GM18519 (cell line): ENCODE results near the gene SEPTIN1.

ENCODE experiments used
- ATAC-seq: cut with Tn5 transposase; IDR thresholded peaks from one replicate; pipeline ENCODE4 v1.9.1; 2021; ENCODE audit warnings: mild to moderate bottlenecking, moderate library complexity; ENCODE audit not compliant: unreplicated experiment, low FRiP score

The SEPTIN1 gene, protein sequence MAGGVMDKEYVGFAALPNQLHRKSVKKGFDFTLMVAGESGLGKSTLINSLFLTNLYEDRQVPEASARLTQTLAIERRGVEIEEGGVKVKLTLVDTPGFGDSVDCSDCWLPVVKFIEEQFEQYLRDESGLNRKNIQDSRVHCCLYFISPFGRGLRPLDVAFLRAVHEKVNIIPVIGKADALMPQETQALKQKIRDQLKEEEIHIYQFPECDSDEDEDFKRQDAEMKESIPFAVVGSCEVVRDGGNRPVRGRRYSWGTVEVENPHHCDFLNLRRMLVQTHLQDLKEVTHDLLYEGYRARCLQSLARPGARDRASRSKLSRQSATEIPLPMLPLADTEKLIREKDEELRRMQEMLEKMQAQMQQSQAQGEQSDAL

DNA sequence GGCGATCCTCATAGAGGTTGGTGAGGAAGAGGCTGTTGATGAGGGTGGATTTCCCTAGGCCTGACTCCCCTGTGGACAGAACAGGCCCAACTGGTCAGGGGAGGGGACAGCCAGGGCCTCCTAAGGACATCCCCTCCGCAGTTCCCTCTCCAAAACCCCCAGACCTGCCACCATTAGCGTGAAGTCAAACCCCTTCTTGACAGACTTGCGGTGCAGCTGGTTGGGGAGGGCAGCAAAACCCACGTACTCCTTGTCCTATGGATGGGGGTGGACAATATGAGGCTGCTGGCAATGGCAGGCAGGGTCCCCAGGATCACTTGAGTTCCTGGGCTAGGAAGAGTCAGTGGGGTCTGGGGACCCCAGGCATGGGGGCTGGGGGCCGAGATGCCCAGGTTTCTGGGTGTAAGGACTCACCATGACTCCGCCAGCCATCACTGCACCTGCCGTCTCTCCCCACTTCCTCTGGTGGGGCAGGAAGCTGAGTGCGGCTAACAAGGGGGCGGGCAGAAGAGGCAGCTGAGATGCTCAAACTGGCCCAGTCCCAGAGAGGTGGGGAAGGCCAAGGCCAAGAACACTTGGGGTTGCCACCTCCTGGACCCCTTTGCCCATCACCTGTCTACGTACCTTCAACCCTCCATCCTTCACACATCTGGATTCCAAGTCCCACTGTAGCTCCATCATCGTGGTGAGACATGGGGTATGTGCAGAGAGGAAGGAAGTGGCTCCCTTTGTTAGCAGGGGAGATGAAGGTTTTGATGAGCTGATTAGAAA lies at the start of gene SEPTIN1:
Gene SEPTIN1, minus strand, starts transcription at position 451 of the 771 bp plus-strand sequence. Its CDS starts 19 bp downstream, at position 432.
- ATAC-seq = no peak

DNA sequence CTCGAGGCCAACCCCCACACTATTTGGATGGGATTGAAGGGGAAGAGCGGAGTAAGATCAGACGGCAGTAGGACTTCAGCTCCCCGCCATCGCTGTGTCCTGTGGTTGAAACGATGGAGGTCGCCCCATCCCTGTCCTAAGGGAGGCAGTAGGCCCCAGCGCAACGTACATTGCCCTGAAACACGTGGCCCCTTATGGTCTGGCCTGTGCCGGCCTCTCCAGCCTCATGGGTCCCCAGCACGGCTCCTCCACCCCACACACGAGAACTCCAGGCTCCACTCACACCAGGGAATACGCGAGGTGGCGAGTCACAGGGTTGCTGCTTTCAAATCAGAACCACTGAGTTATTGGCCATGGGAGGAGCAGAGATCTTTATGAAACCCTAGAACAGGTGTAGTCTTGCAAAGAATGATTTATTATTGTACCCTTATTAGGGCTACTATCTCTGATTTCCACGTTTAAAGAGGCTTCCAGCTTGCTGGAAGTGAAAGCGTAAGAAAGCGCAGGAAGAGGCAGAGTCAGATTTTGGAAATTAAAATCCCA lies 48.1 kb upstream of the SEPTIN1 start:
- peak; percentile 8 for ATAC-seq

DNA sequence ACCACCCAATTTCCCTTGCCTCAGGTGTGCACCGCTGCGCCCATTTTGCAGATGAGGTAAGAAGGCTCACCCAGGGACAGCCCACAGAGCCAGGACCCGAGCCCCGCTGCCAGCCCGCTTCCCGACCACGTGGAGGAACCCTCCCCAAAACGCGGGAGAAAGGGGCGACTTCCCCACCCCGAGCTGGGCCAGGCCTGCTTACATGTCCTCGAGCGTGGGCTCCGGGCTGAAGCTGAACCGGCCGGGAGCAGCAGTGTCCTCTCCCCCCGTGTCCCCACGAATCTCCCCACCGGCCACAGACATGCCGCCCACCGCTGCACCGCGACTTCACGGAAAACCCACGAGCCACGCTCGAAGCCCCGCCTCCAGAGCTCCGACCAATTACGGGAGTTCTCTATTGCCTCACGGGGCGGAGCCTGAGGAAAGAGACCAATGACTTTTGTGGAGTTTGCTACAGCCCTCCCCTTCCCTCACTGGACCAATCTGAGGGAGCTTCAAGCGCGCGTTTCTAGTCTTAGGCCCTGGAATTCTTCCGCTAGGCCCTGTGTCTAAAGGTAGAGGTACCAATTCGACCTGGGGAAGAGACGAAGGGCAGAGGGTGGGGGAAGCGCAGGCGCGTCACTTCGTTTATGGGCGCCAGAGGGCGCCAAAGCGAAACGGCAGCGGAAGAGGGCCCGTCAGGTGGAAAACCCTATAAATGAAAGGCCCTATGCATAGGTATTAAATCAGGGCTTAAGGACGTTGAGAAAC lies 47.5 kb upstream of the SEPTIN1 start, which contains the start of gene DCTPP1:
Gene DCTPP1, minus strand, starts transcription at position 353 of the 750 bp plus-strand sequence. Its CDS starts 50 bp downstream, at position 303.
- peak; percentile 86 for ATAC-seq

DNA sequence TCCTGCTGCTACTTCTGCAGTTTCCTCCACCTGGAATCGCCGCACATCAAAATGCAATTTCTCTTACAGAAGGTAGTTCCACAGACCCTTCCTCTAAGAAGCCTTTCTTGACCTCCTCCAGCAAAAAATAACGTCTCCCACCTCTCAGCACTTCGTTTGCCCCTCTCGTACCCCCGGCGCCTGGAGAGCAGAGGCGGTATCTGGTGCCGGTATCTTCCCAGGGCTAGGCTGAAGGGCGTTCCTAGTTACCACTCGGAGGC lies 47.0 kb upstream of the SEPTIN1 start:
- no peak for ATAC-seq

DNA sequence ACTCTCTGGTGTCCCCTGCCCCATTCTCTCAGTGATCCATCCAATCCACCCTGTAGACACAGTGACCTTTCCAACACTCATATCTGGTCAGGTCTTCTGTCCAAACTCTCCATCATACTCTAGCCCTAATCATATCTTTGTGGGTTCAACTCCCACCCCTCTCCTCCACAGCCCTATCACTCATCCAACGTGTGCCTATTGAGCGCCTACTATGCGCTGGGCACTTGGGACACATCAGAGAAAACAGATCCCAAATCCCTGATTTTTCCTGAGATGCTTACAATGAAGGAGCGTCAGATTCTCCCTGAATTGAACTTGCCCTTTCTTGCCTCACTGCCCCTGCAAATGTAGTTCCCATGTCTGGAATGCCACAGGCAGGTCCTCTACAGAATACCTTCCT lies 45.7 kb upstream of the SEPTIN1 start:
- no peak for ATAC-seq

DNA sequence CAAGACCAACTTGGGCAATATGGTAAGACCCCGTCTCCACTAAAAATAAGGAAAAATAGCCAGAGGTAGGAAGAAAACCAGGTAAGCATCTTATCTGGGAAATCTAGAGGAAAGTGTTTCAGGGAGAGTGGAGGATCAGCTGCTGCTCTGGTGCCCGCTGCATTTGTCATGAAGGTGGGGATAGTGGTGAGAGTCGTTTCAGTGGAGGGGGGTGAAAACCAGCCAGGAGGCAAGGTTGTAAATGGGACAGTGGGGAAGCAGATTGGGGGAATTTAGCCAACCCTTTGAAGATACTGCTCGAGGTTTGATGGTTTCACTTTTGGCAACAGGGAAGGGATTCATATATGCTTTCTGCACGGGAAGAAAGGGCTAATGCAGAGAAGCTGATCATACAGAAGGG lies 38.6 kb upstream of the SEPTIN1 start:
- ATAC-seq = no peak

DNA sequence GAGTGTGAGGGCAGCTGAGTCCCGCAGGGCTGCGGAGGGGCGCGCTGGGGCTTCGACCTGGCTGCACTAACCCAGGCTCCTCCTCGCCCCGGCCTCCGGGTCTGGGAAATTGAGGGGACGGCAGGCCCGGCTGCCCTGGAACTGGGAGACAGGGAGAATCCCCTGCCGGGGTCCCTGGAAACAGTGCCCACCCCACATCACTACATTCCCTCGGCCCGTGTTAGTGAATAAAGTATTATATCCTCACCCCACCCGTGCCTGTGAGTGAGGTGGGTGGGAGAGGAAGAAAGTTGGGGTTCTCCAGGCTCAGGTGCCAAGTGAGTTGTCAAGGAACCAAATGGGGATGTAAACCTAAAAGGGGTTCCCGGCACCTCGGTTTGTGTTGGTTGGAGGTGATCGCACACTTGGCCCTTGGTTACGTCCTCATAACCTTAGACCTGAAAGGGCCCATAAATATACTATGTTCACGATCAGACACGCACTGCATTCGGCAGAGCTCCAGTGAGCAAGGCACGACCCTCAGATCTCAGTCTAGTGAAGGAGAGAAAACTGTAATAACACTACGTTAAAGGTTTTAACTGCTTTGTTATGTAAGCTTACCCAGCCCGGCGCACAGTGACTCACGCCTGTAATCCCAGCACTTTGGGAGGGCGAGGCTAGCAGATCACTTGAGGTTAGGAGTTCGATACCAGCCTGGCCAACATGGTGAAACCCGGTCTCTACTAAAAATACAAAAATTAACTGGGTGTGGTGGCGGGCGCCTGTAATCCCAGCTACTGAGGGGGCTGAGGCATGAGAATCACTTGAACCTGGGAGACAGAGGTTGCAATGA lies 36.2 kb upstream of the SEPTIN1 start:
- ATAC-seq = no peak

DNA sequence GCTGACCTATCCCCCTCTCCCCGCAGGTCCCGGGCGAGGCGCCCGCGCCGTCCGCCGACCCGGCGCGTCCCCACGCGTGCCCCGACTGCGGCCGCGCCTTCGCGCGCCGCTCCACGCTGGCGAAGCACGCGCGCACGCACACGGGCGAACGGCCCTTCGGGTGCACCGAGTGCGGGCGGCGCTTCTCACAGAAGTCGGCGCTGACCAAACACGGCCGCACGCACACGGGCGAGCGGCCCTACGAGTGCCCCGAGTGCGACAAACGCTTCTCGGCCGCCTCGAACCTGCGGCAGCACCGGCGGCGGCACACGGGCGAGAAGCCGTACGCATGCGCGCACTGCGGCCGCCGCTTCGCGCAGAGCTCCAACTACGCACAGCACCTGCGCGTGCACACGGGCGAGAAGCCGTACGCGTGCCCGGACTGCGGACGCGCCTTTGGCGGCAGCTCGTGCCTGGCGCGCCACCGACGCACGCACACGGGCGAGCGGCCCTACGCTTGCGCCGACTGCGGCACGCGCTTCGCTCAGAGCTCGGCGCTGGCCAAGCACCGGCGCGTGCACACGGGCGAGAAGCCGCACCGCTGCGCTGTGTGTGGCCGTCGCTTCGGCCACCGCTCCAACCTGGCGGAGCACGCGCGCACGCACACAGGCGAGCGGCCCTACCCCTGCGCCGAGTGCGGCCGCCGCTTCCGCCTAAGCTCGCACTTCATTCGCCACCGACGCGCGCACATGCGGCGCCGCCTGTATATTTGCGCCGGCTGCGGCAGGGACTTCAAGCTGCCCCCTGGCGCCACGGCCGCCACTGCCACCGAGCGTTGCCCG lies 35.4 kb upstream of the SEPTIN1 start:
- peak; percentile 65 for ATAC-seq

DNA sequence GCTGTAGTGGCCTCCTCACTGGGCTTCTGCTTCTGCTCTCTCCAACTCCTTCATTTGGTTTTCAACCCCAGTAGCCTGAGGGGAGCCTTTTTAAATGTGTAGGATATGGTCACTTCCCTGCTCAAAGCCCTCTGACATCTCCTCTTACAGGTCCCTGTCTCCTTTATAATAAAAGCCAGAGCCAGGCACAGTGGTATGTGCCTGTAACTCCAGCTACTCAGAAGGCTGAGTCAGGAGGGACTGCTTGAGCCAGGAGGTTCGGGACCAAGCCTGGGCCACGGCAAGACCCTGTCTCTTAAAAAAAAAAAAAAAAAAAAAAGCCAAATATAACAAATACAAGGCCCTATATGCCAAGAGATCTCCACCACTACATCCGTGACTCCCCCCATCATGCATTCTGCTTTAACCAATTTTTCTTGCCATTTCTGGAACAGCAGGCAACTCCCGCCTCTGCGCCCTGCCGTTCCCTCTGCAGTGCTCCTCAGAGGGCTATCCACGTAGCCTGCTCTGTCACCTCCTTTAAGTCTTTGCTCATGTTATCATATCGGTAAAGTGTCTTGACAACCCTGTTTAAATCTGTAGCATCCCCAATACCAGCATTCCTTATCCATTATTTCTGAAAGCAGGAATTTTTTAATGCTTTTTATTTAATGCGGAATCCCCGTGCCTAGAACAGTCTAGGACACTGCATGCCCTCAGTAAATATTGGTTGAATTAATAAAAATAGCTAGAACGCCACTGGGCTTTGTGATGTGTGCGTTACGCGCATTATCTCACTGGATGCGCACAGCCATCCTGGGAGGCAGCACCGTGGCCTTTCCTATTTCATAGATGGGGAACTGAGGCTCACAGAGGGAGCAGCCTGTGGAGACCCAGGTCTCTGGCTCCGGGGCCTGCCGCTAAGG lies 34.5 kb upstream of the SEPTIN1 start:
- ATAC-seq = no peak

DNA sequence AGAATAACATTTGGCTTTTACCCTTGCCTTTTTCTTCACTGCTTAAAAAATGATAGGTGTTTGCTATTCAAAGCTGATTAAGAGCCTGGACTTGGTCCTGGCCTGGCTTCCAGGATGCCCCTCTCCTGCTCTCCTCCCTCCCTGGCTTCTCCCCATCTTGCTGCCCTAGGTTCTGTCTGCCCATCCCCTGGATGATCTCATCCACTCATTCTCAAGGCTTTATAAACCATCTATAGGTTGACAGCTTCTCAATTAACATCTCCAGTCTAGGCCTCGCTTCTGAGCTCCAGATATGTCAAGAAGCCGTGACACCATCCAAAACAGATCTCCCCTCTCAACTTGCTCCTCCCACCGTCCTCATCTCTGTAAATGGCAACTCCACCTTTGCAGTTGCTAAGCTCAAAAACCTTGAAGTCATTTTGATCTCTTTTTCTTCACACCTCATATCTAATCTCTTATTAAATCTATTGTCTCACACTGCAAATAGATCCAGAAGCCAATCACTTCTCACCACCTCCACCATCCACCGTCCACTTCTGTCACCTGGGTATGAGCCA lies 33.8 kb upstream of the SEPTIN1 start:
- ATAC-seq = no peak

DNA sequence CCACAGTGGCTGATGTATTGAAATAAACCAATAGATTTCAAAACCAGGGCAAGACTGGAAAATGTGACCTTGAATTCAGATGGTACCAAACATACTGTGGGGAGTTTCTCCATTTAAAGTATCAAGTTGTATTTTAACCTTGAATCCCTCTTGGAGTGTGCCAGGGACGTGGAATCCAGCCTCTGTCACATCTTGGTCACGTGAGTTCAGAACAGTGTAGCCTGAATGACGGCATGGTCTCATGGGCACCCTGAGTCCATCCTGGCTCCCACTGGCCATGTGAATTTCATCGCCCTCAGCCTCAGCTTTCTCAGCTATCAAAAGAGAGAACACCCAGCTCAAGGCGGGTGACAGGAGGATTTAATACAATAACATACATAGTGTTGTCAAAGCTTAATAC lies 31.8 kb upstream of the SEPTIN1 start:
- no peak for ATAC-seq

DNA sequence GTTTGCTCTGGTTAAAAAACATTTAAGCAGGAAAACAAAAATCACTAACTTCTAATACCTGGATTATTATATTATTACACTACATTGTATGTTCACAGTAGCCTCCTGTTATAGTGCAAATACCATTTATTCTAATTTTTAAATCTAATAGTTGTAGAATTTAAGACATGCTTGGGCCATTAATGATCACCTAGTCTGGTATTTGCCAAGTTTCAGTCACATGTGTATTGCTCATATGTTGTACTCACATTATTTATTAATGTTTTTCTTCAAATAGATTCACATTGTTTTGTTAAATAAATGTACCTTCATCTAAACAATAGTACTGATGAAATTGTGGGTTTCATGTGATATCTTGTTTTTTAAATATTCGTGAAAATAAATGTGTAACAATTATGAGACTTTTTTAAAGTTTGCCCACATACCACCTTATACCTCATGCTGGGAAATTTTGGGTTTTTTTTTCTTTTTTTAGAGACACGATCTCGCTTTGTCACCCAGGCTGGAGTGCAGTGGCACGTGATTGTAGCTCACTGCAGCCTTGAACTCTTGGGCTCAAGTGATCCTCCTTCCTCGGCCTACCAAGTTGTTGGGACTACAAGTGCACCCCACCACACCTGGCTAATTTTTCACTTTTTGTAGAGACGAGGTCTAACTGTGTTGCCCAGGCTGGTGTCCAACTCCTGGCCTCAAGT lies 30.9 kb upstream of the SEPTIN1 start:
- ATAC-seq = no peak

DNA sequence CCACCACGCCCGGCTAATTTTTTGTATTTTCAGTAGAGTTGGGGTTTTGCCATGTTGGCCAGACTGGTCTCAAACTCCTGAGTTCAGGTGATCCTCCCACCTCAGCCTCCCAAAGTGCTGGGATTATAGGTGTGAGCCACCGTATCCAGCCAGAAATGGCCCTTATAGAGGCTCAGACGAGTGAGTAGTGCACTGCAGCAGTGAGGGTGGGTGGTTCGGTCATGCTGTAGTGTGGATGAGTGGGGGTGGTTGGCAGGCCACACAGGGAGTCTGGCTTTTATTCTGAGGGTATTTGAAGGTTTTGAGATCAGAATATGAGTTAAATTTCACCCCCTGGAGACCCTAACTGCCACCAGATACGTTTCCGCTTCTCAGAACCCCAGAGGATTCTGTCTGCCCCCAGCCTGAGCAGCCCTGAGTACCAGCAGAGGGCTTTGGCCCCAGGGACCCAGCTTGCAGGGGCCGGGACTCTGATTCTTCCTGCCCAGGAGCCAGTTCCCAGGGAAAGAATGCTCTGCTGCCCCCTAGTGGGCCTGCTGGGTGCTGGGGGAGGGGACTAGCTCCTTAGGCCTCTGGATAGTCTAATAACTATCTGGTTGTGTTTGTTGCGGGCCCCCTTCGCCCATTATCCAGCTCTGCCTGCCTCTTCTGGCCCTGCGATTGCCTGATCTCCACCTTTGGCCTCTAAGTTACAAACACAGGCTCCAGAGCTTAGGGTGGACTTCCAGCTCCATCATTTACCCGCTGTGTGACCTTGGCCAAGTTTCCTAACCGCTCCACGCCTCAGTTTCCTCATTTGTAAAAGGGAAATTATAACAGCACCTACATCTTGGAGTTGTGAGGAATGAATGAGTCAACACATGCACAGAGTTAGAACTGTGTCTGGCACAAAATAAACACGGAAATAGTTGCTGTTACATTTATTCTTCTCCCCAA lies 27.0 kb upstream of the SEPTIN1 start:
- no peak for ATAC-seq

DNA sequence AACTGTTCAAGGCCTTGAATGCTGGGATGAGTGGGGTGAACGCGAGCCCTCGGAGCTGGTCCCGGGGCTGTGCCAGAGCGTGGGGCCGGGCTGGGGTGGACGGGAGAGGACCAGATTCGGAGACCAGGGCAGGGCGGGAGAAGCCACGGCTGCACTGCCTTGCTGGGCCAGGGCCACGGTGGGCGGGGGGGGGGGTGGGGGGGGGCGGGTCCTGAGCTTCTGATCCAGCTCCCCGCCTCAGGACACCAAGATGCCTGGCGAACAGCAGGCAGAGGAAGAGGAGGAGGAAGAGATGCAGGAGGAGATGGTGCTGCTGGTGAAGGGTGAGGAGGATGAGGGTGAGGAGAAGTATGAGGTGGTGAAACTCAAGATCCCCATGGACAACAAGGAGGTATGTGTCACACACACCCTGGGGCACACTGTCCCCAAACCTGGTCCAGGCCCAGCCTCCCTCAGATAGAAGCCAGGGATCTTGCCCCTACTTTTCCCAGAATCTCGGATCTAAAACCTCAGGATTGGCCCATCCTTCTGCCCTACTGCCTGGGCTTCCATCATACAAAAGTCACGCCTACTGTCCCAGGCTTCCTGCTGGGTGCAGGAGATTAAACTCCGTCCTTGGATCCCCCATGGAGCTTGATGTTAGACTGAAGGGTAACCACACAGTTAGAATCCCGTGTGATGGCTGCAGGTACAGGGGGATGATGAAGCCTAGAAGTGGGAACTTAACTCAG lies 25.6 kb upstream of the SEPTIN1 start:
- ATAC-seq = no peak

DNA sequence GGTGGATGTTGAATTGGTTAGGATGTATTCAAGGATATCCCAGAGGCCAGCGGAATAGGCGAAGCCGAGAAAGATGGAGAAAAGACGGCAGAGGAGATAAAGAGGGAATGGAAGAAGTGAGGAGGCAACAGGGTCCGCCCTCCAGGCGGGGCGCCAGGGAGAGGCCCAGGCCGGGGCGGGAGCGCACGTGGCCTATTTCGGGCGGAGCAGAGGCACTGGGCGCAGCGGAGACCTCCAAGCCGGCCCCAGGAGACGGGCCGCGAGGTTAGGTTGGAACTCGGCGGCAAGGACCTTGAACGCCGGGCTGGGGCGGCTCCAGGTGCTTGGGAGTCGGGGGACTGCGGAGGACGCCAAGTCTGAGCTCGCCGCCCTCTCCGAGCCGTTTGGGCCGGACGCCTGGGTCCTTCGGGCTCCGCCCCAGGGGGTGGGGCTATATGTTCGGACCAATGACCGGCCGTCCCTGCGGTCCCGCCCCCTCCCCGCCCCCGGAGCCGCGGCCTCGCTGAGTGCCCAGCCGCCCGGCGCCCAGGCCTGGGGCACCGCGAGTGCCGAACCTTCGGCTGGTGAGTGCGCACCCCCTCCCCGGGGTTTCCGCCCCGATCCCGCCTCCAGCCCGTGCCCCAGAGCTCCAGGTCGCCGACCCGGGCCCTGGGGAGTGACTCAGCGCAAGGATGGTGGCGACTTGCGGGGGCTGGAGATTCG lies 24.9 kb upstream of the SEPTIN1 start, which contains the start of gene ZNF771:
Gene ZNF771, plus strand, starts transcription at position 505 of the 702 bp plus-strand sequence. CDS start 448 bp downstream, outside the sequence.
- ATAC-seq = peak; percentile 57
